HCEC 1CT (cell line): Measurements from ENCODE around the gene DDX54.
"Not testable (repeated sequence)": the region's sequence is repeated elsewhere in the genome, so short reads cannot be mapped to it uniquely, and the experiment has no call there.

Experiments used
- DNase-seq: peaks from one replicate; pipeline ENCODE4 v3.0.0-alpha.2; 2017

The DDX54 gene

DNA sequence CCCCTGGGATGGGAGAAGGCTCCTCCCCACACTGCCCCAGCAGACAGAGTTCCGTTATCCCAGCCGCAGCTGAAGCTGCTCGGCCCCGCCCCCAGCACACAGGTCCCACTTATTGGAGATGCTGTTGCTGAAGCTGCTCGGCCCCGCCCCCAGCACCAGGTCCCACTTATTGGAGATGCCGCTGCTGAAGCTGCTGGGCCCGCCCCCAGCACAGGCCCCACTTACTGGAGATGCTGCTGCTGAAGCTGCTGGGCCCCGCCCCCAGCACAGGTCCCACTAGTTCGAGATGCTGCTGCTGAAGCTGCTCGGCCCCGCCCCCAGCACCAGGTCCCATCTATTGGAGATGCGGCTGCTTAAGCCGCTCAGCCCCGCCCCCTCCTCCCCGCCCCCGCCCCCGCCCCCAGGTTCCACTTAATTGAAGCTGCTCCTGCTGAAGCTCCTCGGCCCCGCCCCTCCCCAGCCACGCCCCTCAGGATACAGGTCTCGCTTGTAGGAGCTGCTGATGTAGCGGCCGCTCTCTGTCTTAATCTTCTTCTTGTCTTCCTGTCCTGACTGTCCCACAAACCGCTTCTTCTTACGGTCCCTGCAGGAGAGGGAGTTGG lies 23.8 kb downstream of the DDX54 start:
- DNase-seq, result no peak

DNA sequence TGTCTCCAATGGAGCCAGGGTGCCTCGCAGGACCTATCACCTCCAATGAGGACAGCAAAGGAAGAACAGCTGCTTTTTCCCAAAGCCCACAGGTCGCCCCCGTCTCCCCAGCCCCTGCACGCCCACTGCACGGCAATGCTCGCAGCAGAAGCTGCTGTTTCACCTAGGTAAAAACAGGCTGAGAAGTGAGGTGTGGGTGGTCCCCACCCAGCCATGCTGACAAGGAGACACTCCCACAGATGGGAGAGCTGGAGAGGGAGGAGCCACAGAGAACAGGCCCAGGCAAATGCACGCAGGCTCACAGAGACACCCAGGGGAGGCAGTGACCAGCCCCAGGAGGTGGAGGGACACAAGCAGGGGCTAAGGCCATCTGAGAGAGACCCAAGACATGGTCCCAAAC lies 25.3 kb downstream of the DDX54 start:
- DNase-seq, result no peak

GRCh38 chr12:113158439-113159203 lies 26.7 kb downstream of the DDX54 start:
- no peak for DNase-seq

GRCh38 chr12:113157218-113157859 lies 27.9 kb downstream of the DDX54 start:
- no peak for DNase-seq

DNA sequence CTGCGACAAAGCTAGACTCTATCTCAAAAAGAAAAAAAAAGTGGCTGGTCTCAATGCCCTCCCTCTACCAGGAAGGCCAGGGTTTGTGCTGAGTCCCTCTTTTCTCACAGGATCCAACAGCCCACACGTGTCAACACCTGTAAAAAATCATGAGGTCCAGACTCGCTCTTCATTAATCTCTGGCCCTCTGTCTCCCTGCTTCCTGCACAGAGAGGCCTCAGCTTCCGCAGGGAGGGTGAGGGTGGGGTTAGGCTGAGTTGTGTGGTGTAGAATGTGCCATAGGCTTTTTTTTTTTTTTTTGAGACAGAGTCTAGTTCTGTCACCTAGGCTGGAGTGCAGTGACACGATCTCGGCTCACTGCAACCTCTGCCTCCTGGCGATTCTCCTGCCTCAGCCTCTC lies 29.6 kb downstream of the DDX54 start:
- no peak for DNase-seq

GRCh38 chr12:113155060-113155459 lies 30.2 kb downstream of the DDX54 start:
- no peak for DNase-seq

- DNase-seq, result no peak
Measured at GRCh38 chr12:113154351-113154973, 30.8 kb downstream of the DDX54 start.

GRCh38 chr12:113152835-113153814 lies 32.2 kb downstream of the DDX54 start:
- DNase-seq, result peak; percentile 53

GRCh38 chr12:113152196-113152834 lies 33.0 kb downstream of the DDX54 start:
- no peak for DNase-seq

GRCh38 chr12:113151655-113152054 lies 33.6 kb downstream of the DDX54 start:
- no peak for DNase-seq

- DNase-seq, result peak; percentile 55
Measured at GRCh38 chr12:113149361-113150150, 35.7 kb downstream of the DDX54 start, which contains the start of gene CFAP73. CFAP73 (plus strand) TSS chr12:113149724; CDS start chr12:113149858, 134 bp downstream.

- no peak for DNase-seq
Measured at GRCh38 chr12:113146999-113147398, 38.3 kb downstream of the DDX54 start.

- no peak for DNase-seq
Measured at GRCh38 chr12:113145720-113146551, 39.3 kb downstream of the DDX54 start.

- no peak for DNase-seq
Measured at GRCh38 chr12:113144806-113145205, 40.5 kb downstream of the DDX54 start.

DNA sequence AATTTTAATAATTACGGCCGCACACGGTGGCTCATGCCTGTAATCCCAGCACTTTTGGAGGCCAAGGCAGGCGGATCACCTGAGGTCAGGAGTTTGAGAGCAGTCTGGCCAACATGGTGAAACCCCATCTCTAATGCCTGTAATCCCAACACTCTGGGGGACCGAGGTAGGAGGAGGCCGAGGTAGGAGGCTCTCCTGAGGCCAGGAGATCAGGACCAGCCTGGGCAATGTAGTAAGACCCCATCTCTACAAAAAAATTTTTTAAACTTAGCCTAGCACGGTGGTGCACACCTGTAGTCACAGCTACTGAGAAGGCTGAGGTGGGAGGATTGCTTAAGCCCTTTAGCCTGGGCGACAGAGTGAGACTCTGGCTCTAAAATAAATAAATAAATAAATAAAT lies 41.3 kb downstream of the DDX54 start:
- no peak for DNase-seq

- no peak for DNase-seq
Measured at GRCh38 chr12:113142886-113143332, 42.4 kb downstream of the DDX54 start.

- no peak for DNase-seq
Measured at GRCh38 chr12:113142173-113142885, 42.9 kb downstream of the DDX54 start.

DNA sequence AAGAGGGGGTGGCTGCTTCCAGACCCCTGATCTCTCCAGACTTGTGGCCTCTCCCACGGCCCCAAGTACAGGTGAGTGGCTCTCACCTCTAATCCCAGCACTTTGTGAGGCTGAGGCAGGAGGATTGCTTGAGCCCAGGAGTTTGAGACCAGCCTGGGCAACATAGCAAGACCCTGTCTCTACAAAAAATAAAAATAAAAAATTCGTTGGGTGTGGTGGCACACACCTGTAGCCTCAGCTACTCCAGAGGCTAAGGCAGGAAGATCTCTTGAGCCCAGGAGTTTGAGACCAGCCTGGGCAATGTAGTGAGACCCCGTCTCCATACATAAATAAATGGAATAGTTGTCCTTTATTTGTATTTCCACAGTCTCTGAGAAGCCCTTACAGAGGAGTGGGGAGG lies 43.6 kb downstream of the DDX54 start:
- DNase-seq, result not testable (repeated sequence)

GRCh38 chr12:113140706-113141105 lies 44.6 kb downstream of the DDX54 start:
- DNase-seq, result no peak
